HCT116 (cell line): ENCODE data around the gene CPZ.

ENCODE experiments used
- CTCF ChIP-seq, 3 experiments: fragments of 200-600 bp in 1 of 3; sonication (generic) in 1 of 3; IDR thresholded peaks in 2 of 3; conservative IDR thresholded peaks in 1 of 3; 2 replicates each; pipeline ENCODE4 v1.5.1; 2012 to 2017; ENCODE audit warnings: low read depth in 2 of 3, low read length in 2 of 3, antibody characterized with exemption in 1 of 3, borderline replicate concordance in 1 of 3, control low read depth in 1 of 3, mild to moderate bottlenecking in 1 of 3, mixed read lengths in 1 of 3, mixed run types in 1 of 3, moderate library complexity in 1 of 3; ENCODE audit not compliant: insufficient read depth in 1 of 3
- ELF1 ChIP-seq: IDR thresholded peaks from 2 replicates; pipeline ENCODE4 v1.6.1; 2012; ENCODE audit warnings: low read depth, borderline replicate concordance
- POLR2AphosphoS5 ChIP-seq: IDR thresholded peaks from 2 replicates; pipeline ENCODE4 v1.6.1; 2011; ENCODE audit warnings: mild to moderate bottlenecking, low read depth, low read length, moderate library complexity
- REST ChIP-seq: IDR thresholded peaks from 2 replicates; pipeline ENCODE4 v1.6.1; 2012; ENCODE audit warnings: low read depth
- SRF ChIP-seq: IDR thresholded peaks from 2 replicates; pipeline ENCODE4 v1.6.1; 2012; ENCODE audit warnings: low read depth
- YY1 ChIP-seq: IDR thresholded peaks from 2 replicates; pipeline ENCODE4 v1.6.1; 2011; ENCODE audit warnings: low read length, low read depth, moderate library complexity, mild to moderate bottlenecking; ENCODE audit not compliant: insufficient replicate concordance; ENCODE audit errors: extremely low read depth

GRCh38 chr4:8643441-8643840 is 50.9 kb downstream of the CPZ start:
- TF ChIP-seq REST: no peak
- TF ChIP-seq YY1: no peak
- no peak for TF ChIP-seq POLR2AphosphoS5
- no peak for TF ChIP-seq CTCF (IDR thresholded peaks at IDR 0.05 in 2 of 3, conservative IDR thresholded peaks at IDR 0.05 in 1 of 3; ENCODE audit: borderline replicate concordance in 1 of 3, insufficient read depth in 1 of 3, low read depth in 2 of 3, low read length in 2 of 3)
- TF ChIP-seq SRF: no peak
- no peak for TF ChIP-seq ELF1
